Lower lobe of right lung (tissue), 2 donors: ENCODE measurements around the gene ZFAND3. TPM values are rescaled to one million over a fixed set of nuclear protein-coding genes. Genes with fewer than 3 reads are reported as not detected.

ENCODE experiments used
- ATAC-seq, 2 donors: fragments of 200-7000 bp; cut with Tn5 transposase; one replicate each; pipeline ENCODE4 v1.9.1; 2020 to 2022; ENCODE audit warnings: mild to moderate bottlenecking in 2 of 2, moderate library complexity in 2 of 2
- DNase-seq: peaks from one replicate; pipeline ENCODE4 v3.0.0-alpha.2; 2020
- H3K27ac ChIP-seq: fragments of 200-600 bp; one replicate; pipeline ENCODE4 v1.8.0; 2022
- H3K27me3 ChIP-seq: fragments of 200-600 bp; one replicate; pipeline ENCODE4 v1.8.0; 2022; ENCODE audit warnings: low read depth
- H3K36me3 ChIP-seq: fragments of 200-600 bp; one replicate; pipeline ENCODE4 v1.8.0; 2022; ENCODE audit warnings: mild to moderate bottlenecking
- H3K4me1 ChIP-seq: fragments of 200-600 bp; one replicate; pipeline ENCODE4 v1.8.0; 2022
- H3K4me3 ChIP-seq: fragments of 200-600 bp; one replicate; pipeline ENCODE4 v1.8.0; 2022; ENCODE audit warnings: mild to moderate bottlenecking
- H3K9me3 ChIP-seq: fragments of 200-600 bp; one replicate; pipeline ENCODE4 v1.8.0; 2022
- CTCF ChIP-seq: fragments of 200-600 bp; IDR thresholded peaks from one replicate; pipeline ENCODE4 v1.8.0; 2022; ENCODE audit warnings: antibody characterized with exemption, mild to moderate bottlenecking
- intact Hi-C: fragments of 100-400 bp; cut with DNase I; formaldehyde crosslinking; loops from one replicate; pipeline ENCODE4 v1.11.0; 2022
- total RNA-seq: library from RNA; stranded (reverse); fragmentation: NEBNext Ultra II Directional; extraction: Animal tissue kit (Norgen Biotek cat#: 25700); gene quantifications from one replicate; pipeline ENCODE4 v1.2.1, GENCODE V29; 2021
- donor health status: DM: no; HTN: yes; CAD: no; lungs with severe emphysema.

Gene ZFAND3
- total RNA-seq, 1 donor from 2014 or later = 83.3 TPM

- Histone ChIP-seq H3K27me3 (no peaks in the 10 kb centered on the region), H3K27ac (no peak overlapping the region), H3K4me1 (no peaks in the 10 kb centered on the region), H3K9me3 (no peaks in the 10 kb centered on the region), H3K4me3 (no peak overlapping the region), H3K36me3 (no peaks in the 10 kb centered on the region)
- ATAC-seq = no peak
- DNase-seq = no peak
- no peak for TF ChIP-seq CTCF
- intact Hi-C loops = no loop called here
These were observed 78.4 kb downstream of the ZFAND3 start for GRCh38 chr6:37897818-37898515.

- TF ChIP-seq CTCF = no peak
- no peak for DNase-seq
- no peak overlapping the region for H3K27ac ChIP-seq
- no peak overlapping the region for H3K4me3 ChIP-seq
- no peak for ATAC-seq
- peaks cover 6% of the 10 kb centered on the region for H3K4me1 ChIP-seq
- H3K27me3 ChIP-seq = no peaks in the 10 kb centered on the region
- H3K9me3 ChIP-seq = no peaks in the 10 kb centered on the region
- H3K36me3 ChIP-seq = no peaks in the 10 kb centered on the region
- intact Hi-C loops = no loop called here
These were observed 84.1 kb downstream of the ZFAND3 start for GRCh38 chr6:37903351-37904340.

GRCh38 chr6:37904590-37904989, 85.1 kb downstream of the ZFAND3 start:
- Histone ChIP-seq H3K27me3 (no peaks in the 10 kb centered on the region), H3K4me1 (peaks cover 9% of the 10 kb centered on the region), H3K36me3 (no peaks in the 10 kb centered on the region), H3K27ac (no peak overlapping the region), H3K4me3 (no peak overlapping the region), H3K9me3 (no peaks in the 10 kb centered on the region)
- no peak for DNase-seq
- intact Hi-C loops = no loop called here
- ATAC-seq = no peak
- TF ChIP-seq CTCF = no peak

GRCh38 chr6:37906121-37906520, 86.6 kb downstream of the ZFAND3 start:
- no peaks in the 10 kb centered on the region for H3K36me3 ChIP-seq
- TF ChIP-seq CTCF = no peak
- no peak overlapping the region for H3K4me3 ChIP-seq
- ATAC-seq (no peak), DNase-seq (no peak)
- peaks cover 13% of the 10 kb centered on the region for H3K4me1 ChIP-seq
- H3K9me3 ChIP-seq = no peaks in the 10 kb centered on the region
- H3K27ac ChIP-seq = no peak overlapping the region
- H3K27me3 ChIP-seq = no peaks in the 10 kb centered on the region
- intact Hi-C loops = no loop called here

- no peaks in the 10 kb centered on the region for H3K27me3 ChIP-seq
These were observed 91.5 kb downstream of the ZFAND3 start for GRCh38 chr6:37910998-37911397.

More at GRCh38 chr6:37910998-37911397, 91.5 kb downstream of the ZFAND3 start:
- no peak overlapping the region for H3K27ac ChIP-seq
- no peak for TF ChIP-seq CTCF
- peaks cover 2% of the 10 kb centered on the region for H3K36me3 ChIP-seq
- DNase-seq (no peak), ATAC-seq (no peak)
- peaks cover 11% of the 10 kb centered on the region for H3K4me1 ChIP-seq
- no peaks in the 10 kb centered on the region for H3K9me3 ChIP-seq
- intact Hi-C loops = no loop called here
- H3K4me3 ChIP-seq = no peak overlapping the region
